HG02759 (cell line): Measurements from ENCODE around the gene DAPP1.
A peak's percentile ranks its signal among the peaks of the same experiment; 100 is the strongest.
"Not testable (repeated sequence)": the region's sequence is repeated elsewhere in the genome, so short reads cannot be mapped to it uniquely, and the experiment has no call there.

ENCODE experiments used
- ATAC-seq: cut with Tn5 transposase; IDR thresholded peaks from one replicate; pipeline ENCODE4 v1.9.1; 2021; ENCODE audit warnings: mild to moderate bottlenecking, moderate library complexity; ENCODE audit not compliant: unreplicated experiment

DAPP1 gene

GRCh38 chr4:99822734-99823133, 6.1 kb downstream of the DAPP1 start:
- ATAC-seq: no peak

- no peak for ATAC-seq
Observed at GRCh38 chr4:99824070-99824599, 7.5 kb downstream of the DAPP1 start.

- no peak for ATAC-seq
Observed at GRCh38 chr4:99825272-99825671, 8.6 kb downstream of the DAPP1 start.

GRCh38 chr4:99826016-99826415, 9.4 kb downstream of the DAPP1 start:
- no peak for ATAC-seq

- no peak for ATAC-seq
Observed at GRCh38 chr4:99827454-99827853, 10.8 kb downstream of the DAPP1 start.

GRCh38 chr4:99827857-99828256, 11.2 kb downstream of the DAPP1 start:
- ATAC-seq: no peak

GRCh38 chr4:99828477-99828876, 11.8 kb downstream of the DAPP1 start:
- ATAC-seq: no peak

GRCh38 chr4:99830051-99830450, 13.4 kb downstream of the DAPP1 start:
- not testable (repeated sequence) for ATAC-seq

GRCh38 chr4:99832321-99832720, 15.7 kb downstream of the DAPP1 start:
- ATAC-seq: no peak

GRCh38 chr4:99832758-99833157, 16.1 kb downstream of the DAPP1 start:
- no peak for ATAC-seq

- ATAC-seq: no peak
Observed at GRCh38 chr4:99833756-99834155, 17.1 kb downstream of the DAPP1 start.

GRCh38 chr4:99834569-99834968, 17.9 kb downstream of the DAPP1 start:
- no peak for ATAC-seq

GRCh38 chr4:99835942-99836341, 19.3 kb downstream of the DAPP1 start:
- no peak for ATAC-seq

- ATAC-seq: no peak
Observed at GRCh38 chr4:99838927-99839326, 22.3 kb downstream of the DAPP1 start.

- no peak for ATAC-seq
Observed at GRCh38 chr4:99841129-99841528, 24.5 kb downstream of the DAPP1 start.

- ATAC-seq: no peak
Observed at GRCh38 chr4:99843413-99843812, 26.8 kb downstream of the DAPP1 start.

GRCh38 chr4:99844048-99844447, 27.4 kb downstream of the DAPP1 start:
- no peak for ATAC-seq

- ATAC-seq: no peak
Observed at GRCh38 chr4:99845179-99845578, 28.6 kb downstream of the DAPP1 start.

GRCh38 chr4:99845708-99846469, 29.3 kb downstream of the DAPP1 start:
- ATAC-seq: no peak

GRCh38 chr4:99846891-99847290, 30.3 kb downstream of the DAPP1 start:
- ATAC-seq: no peak

- ATAC-seq: peak; percentile 64
Observed at GRCh38 chr4:99847362-99847976, 30.8 kb downstream of the DAPP1 start.

GRCh38 chr4:99848591-99849001, 32.0 kb downstream of the DAPP1 start:
- peak; percentile 35 for ATAC-seq
